Suppressor macrophage treated with lipopolysaccharide for 1 hour (primary cell): Measurements from ENCODE around the gene TMEM82.
A peak's percentile ranks its signal among the peaks of the same experiment; 100 is the strongest.
"Not testable (repeated sequence)": the region's sequence is repeated elsewhere in the genome, so short reads cannot be mapped to it uniquely, and the experiment has no call there.

ENCODE experiments used
- DNase-seq, 3 donors: peaks; one replicate each; pipeline ENCODE4 v3.0.0-alpha.2; 2020 to 2022

TMEM82 gene

DNA sequence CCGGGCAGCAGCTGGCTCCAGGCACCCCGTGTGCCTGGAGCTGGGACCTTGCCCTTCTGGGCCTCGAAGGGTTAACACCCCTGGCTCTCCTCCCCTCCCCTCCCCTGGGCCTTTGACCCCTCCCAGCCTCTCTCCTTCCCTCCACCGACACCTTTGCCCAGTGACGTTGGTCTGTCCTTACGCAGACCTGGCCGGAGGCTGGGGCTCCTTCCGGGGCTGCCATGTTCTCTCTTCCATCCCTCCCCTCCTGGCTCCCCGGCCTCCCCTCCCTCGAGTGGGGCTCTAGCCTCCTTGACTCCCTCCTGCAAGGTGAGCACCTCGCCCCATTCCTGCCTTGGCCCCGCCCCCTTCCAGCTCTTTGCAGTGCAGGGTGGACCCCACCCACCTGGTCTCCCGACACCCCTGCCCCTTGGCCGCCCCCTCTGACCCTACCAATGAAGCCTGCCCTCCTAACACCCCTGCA, at the start of gene TMEM82:
TMEM82 (plus strand) TSS at position 161 of the 463 bp plus-strand sequence; CDS start at position 222, 61 bp downstream.
- no peak for DNase-seq

DNA sequence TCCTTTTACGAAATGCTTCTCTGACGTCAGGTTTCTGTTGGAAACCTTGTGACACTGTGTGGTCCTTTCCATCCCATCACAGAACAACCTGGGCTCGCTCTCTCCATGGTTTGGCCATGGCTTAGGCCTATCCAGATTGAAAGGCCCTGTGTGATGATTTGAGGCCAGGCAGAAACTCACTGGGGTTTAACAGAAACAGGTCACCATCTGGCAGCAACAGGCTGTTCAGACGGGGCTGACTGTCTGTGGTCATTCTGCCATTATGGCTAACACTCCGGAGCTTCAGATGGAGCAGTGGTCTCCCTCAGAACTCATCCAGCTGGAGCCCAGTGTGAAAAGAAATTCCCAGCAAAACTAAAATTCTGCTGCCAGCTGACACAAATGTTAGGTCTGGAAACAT, 48.9 kb upstream of the TMEM82 start:
- DNase-seq, result no peak

DNA sequence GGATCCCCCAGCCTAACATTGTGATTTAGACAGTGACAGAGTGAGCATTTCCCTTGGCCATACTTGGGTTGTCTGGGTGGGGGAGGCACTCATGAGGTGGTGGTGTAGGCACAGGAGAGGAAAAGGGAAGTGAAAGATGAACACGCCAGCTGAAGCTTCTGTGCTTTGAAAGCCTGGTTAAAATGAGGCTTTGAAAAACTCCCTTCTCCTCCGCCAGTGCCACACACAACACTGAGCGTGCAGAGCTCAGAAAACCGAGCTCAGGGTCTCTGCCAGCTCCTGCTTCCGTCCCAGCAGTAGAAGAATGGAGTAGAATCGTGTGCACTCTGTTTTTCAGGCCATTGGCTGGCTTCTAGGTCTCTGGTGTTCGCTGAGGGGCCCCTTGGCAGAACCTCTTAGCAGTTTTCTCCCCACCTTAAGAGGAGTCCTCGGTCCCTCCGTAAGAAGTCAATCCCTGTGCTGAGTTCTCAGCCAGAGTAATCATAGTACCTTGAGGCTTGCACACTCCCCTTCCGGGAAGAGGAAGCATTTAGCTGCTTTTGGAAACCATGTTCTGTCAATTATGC, 45.3 kb upstream of the TMEM82 start:
- peak; percentile 86 to 92 (median 89) for DNase-seq

DNA sequence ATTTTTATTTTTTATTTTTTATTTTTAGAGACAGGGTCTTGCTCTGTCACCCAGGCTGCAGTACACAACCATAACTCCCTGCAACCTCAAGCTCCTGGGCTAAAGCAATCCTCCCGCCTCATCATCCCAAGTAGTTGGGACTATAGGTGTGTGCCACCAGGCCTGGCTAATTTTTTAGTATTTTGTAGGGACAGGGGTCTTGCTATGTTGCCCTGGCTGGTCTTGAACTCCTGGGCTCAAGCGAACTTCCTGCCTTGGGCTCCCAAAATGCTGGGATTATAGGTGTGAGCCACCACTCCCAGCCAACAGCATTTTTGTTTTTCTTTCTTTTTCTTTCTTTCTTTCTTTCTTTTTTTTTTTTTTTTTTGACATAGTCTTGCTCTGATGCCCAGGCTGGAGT, 44.1 kb upstream of the TMEM82 start:
- DNase-seq, result no peak

DNA sequence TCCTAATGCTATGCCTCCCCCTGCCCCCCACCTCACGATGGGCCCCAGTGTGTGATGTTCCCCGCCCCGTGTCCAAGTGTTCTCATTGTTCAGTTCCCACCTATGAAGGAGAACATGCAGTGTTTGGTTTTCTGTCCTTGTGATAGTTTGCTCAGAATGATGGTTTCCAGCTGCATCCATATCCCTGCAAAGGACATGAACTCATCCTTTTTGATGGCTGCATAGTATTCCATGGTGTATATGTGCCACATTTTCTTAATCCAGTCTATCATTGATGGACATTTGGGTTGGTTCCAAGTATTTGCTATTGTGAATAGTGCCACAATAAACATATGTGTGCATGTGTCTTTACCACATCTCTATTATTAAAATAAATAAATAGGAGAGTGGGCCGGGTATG, 43.0 kb upstream of the TMEM82 start:
- DNase-seq, result not testable (repeated sequence)

DNA sequence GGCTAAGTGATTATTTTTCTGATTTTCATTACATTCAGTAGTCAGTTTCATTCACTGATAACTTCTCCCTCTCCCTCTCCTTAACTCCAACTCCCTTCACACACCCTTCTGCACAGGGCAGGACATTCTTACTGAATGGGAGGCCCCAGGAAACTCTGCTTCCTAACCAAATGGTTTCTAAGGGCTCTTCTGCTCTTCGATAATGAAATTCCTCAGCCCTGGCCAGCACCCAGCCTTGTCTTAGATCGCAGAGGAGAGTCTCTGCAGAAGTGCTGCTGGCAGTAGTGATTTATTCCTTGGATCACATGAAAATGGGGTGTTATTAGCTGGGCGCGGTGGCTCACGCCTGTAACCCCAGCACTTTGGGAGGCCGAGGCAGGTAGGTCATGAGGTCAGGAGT, 41.8 kb upstream of the TMEM82 start:
- DNase-seq, result no peak

DNA sequence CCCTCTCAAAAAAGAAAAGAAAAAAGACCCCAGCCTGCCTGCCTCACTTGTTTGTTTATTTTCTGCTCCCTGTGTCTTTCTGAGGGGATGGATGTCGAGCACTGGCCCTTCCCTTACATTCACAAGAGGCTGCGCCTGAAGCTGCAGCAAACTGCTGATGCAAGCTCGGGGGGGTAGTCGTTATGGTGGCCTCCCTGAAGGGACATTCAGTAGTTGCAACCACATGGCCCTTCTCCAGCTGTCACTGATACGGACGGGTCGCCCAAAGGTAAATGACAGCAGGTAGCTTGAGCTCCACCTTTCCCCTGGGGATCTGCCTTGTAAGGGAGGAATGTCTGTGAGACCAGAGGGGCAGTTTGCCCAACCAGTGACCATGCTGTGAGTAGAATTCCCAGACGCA, 40.5 kb upstream of the TMEM82 start:
- DNase-seq, result no peak

DNA sequence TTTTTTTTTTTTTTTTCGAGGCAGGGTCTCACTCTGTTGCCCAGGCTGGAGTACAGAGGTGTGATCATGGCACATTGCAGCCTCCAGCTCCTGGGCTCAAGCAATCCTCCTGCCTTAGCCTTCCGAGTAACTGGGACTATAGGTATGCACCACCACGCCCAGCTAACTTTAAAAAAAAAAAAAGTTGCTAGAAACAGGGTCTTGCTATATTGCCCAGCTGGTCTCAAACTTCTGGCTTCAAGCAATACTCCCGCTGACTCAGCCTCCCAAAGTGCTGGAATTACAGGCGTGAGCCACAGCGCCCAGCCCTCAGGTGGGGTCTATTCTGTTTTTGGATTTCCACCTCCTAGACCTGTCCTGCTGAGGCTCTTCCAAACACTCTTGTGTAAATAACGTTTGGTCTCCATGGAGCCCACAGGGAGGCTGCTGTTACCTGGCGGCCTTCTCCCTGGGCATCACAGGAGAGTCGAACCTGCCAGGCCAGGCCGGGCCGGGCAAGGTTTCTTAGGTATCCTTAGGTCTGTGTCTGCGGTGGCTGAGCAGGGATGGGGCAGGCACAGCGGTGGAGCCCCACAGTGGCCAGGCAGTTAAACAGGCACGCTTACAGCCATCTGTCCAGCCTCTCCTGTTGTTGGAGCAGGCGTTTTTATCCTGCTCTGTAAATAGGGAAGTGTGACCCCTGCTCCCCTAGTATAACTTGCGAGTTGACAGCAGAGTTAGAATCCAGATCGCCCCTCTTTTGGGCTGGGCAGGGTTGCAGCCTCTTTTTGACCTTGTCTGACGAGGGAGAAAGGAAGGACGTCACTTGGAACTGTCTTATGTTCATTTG, 39.4 kb upstream of the TMEM82 start:
- DNase-seq, result no peak

DNA sequence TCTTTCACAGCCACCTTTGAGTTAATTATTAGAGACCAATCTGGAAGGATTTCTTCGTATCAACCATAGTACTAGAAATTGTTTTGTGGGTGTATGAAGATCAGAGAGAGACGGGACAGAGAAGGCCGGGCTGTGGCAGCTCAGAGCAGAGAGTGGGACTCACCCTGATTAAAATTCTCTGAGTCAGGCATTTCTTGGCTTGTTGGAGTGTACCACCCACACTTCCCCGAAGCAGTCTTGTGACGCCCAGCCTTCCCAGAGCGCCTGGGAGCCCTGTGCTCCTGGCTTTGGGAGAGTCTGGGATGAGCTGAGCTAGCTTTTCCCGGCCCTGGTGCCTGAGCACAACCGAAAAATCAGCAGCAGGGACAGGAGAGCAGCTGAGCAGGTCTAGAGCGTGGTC, 38.7 kb upstream of the TMEM82 start:
- peak; percentile 73 to 84 (median 74) for DNase-seq

DNA sequence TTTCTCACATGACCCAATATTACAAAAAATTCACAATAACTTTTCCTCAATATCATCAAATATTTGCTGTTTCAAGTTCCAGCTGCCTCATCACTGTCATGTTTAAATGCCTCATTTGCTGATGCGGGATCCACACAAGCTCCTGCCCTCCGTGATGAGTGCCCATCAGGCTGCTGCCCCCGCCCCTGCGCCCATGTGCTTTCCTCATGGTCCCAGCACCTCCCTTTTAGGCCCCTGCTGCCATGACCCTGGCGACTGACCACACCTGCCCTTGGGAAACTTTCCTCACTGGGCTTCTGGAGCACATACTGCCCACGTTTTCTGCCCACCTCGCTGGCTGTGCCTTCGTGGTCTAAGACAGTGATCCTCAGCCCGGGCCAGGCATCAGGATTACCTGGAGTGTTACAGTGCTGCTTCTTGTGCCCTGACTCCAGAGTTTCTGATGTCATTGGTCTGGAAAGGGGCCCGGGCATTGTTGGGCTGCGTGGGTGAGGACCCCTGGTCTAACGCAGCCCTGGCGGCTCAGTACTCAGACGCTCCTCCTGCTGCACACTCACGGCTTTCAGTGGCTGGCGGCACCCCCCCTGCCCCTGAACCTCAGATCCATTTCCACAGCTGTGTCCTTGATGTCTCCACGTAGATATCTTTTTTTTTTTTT, 37.6 kb upstream of the TMEM82 start:
- no peak for DNase-seq

DNA sequence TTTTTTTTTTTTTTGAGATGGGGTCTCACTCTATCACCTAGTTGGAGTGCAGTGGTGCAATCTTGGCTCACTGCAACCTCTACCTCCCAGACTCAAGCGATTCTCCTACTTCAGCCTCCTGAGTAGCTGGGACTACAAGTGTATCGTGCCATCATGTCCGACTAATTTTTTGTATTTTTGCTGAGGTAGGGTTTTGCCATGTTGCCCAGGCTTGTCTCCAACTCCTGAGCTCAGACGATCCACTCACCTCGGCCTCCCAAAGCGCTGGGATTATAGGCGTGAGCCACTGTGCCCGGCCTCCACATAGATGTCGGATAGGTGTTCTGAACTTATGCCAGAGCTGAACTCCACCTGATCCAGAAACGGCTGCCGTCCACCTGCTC, 37.1 kb upstream of the TMEM82 start:
- DNase-seq, result no peak

DNA sequence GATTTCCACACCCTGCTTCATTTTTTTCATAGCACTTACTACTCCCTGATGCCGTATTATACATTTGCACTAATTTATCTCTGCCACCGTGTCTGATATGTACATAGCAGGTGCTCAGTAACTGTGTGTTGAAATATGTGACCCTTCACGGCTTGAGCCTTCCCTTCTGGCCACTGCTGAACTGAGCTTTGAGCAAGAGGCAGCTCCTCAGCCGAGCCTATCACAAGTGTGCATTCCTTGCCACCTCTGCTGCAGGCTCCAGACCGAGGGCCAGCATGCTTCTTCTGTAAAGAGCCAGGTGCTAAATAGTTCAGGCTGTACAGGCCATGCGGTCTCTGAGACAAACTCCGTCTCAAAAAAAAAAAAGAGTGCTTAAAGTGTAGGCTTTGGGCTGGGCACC, 35.5 kb upstream of the TMEM82 start:
- no peak for DNase-seq

DNA sequence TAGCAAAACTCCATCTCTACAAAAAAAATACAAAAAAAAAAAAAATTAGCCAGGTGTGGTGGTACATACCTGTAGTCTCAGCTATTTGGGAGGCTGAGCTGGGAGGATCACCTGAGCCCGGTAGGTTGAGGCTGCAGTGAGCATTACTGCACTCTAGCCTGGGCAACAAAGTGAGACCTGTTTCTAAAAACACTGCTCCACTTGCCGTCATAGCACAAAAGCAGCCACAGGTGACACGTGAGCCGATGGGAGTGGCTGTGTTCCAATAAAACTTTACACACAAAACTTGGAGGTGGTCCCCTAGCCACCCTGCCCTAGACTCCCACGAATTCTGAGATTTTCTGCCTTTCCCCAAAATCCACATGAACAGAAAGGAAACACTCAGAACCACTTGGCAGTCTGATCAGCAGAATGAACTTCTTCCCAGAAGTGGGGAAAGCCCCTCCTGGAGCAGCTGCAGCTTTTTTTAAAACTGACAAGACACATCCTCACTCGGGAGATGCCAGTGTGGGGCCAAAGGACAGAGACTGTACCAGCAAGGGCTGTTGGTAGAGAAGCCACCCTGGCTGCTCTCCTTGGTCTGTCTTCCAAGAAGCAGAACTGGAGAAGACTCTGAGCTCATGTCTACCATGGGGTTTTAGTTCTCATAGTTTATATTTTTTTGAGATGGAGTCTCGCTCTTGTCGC, 34.9 kb upstream of the TMEM82 start:
- peak; percentile 60 to 79 (median 66) for DNase-seq

DNA sequence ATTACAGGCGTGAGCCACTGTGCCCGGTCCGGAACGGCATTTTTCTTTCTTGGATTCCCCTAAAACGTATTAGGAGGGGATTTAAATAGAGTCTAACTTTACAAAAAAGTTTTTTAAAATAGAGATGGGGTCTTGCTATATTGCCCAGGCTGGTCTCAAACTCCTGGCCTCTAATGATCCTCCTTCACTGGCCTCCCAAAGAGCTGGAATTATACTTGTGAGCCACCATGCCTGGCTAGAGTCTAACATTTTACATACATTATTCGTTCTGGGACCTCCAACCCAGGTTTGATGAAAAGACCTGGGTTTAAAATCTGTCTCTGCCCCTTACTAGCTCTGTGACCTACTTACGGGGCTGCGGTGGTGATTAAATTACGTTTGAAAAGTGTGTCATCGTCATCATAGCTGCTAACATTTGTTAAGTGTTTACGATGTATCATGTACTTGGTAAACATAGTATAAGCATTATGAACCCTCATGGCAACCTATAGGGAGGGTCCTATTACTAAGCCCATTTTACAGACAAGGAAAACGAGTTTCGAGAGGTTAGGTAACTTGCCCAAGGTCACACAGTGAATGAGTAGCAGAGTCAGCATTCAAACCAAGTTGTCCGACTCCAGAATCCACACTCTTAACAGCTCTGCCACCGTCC, 33.7 kb upstream of the TMEM82 start:
- no peak for DNase-seq

DNA sequence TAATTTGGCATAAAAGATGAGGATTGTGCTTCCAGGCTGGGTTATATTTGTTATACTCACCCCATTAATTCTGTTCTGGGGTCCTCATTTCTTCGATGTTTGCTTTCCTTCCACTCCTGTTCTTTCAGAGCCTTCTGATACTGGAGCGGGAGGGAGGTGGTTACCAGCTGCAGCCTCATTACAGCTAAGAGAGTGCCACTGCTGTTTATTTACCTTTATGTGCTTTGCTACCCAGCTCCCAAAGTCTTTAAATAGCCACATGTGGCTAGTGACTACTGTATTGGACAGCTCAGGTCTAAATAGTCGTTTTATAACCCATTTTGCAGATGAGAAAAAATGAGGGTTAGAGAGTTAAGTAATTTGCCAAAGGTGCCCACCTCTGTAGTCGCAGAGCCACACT, 33.1 kb upstream of the TMEM82 start:
- no peak for DNase-seq

DNA sequence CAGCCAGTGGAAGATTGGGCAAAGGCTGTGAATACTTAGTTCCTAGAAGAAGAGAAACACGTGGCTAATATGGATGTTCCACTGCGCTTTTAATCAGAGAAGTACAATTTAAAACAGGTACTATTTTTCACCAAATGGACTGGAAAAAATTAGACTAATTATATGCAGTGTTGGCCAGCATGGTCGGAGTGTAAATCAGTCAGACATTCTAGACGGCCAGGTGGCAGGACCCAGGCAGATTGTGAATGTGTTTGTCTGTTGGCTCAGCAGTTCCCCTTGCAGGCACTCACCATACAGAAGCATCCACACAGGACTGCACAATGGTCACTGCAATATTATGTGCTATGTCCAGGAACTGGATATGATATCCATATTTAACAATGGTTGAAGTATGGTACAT, 30.1 kb upstream of the TMEM82 start:
- no peak for DNase-seq

DNA sequence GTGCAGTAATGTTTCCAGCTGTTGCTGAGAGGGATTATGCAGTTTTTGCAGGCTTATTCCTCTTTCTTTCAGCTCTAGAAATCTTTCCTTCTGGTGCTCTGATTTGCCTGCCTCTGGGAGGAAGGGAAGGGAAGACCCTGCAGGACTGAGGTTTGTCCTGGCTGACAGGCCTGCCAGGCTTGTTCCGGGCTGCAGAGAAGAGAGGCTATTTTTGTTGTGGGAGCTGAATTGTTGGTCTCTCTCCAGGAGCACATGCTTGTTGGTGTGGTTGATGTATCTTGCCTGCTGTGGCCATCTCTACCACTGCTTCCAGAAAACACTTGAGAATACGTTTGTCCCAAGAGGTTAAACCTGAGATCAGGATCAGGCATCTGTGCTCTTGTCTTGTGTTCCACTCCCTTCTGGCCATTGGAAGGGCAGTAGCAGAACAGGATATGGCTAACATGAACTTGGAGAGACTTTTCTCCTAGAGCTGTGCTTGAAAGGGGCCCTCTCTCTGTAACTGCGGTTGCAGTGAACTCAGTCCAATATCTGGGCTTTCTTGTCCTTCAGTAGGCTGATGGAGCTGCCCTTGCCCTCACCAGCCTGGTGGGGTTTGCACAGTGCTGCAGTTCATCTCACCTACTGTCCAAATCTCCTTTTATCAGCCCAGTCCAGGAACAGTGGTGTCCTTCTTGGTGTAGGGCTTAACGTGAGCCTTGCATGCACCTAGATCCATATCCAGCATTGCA, 27.7 kb upstream of the TMEM82 start:
- no peak for DNase-seq

DNA sequence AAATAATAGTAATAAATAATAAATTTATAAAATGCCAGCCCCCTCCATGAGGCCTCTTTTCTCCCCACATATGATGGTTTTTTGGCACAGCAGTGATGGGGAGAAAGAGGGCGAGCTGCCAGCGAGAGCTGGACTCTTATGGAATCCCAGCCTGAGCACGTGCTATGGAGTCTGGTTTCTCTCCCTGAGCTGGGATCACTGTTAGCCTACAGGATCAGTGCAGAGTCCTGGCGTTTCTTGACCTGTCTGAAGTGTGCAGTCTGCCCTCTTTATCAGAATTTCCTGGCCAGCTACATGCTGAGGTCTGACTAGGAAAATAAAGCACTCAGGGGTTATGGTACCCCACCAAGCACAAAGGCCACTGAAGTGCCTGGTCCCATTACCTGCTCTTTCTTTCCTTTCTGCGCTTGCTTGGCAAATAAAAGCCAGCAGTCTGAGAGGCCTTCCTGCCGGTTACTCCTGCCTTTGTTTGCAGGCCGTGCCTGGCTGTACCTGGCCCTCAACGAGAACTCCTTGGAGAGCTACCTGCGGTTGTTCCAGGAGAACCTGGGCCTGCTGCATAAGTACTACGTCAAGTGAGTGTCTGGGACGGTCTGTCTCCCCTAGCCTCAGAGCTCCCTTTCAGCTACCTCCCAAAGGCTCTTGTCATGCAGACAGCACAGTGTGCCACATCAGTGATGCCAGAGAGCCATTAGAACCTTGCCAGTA, 24.7 kb upstream of the TMEM82 start:
- no peak for DNase-seq

DNA sequence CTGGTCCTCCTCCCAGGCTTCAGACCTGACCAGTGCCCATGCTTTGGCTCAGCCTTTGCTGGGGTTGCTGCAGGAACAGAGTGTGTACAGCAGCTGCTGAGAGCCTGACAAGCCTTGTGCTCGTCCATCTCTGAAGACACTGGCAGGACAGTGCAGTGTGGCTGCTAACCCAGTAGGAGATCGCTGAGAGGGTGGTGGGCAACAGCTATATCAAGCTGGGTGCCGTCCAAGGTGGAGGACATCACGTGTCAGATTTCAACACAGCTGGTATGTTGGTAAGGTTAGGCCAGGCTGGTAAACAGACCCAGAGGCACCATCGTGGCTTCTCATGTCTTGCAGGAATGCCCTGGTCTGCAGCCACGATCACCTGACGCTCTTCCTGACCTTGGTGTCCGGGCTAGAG, 24.1 kb upstream of the TMEM82 start:
- DNase-seq, result no peak

DNA sequence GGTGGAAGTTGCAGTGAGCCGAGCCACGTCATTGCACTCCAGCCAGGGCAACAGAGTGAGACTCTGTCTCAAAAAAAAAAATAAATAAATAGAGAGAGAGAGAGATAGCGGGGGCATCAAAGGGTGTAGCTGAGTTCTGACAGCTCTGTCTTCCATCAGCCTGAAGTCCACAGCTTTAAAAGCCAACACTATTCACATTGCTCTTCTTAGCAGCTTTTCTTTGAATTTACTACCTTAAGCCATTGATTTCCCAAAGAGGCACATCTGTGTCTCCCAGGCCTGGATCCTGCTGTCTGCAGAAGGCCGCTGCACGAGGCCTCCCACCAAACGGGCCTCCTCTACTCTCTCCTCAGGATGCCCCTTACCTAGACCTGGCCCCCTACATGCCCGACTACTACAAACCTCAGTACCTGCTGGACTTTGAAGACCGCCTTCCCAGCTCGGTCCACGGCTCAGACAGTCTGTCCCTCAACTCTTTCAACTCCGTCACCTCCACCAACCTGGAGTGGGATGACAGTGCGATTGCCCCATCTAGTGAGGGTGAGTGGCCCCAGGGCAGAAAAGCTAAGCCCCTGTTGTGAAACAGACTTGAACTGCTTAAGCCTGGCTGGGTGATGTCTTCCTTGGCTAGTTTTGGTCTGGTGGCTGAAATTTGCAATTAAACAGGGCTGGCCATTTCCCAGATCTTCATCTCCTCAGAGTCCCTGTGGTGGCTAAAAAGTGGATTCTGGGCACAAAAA, 22.7 kb upstream of the TMEM82 start:
- no peak for DNase-seq

DNA sequence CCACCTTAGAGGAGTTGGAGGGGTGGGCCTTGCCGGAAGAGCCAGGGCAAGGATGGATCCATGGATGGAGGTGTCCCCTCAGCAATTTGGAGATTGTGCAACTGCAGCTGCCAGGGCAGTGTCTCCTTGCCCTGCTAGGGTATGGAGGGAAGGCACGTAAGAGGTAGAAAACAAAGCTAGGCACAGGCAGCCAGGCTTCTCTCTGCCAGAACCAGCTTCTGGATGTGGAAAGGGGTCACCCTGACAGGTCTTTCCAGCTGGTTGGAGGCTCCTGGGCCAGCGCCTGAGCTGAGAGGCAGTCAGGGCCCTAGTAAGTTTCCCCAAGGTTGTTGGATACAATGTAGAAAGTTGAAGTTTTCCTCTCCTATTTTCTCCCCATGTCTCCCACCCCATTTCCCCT, 21.4 kb upstream of the TMEM82 start:
- no peak for DNase-seq
